OCI-LY1 (cell line): ENCODE results near the gene FOXJ2.

Source experiments
- H2AFZ ChIP-seq: fragments of 200-600 bp; sonication (generic), shearing (Covaris generic); 2 replicates; pipeline ENCODE4 v1.6.0; 2014; ENCODE audit warnings: antibody characterized with exemption, mild to moderate bottlenecking, low read length
- H3F3A ChIP-seq: fragments of 200-600 bp; sonication (generic), shearing (Covaris generic); 2 replicates; pipeline ENCODE4 v1.6.0; 2014; ENCODE audit warnings: mild to moderate bottlenecking, antibody characterized with exemption, low read length, moderate library complexity; ENCODE audit not compliant: insufficient read depth
- H3K27ac ChIP-seq: fragments of 200-600 bp; sonication (generic); 2 replicates; pipeline ENCODE4 v1.5.1; 2014; ENCODE audit warnings: low read length, mixed run types, mild to moderate bottlenecking, low read depth; ENCODE audit not compliant: poor library complexity, severe bottlenecking
- H3K27me3 ChIP-seq: fragments of 200-600 bp; sonication (generic); 2 replicates; pipeline ENCODE4 v1.6.0; 2014; ENCODE audit warnings: antibody characterized with exemption, mild to moderate bottlenecking, low read length, moderate library complexity; ENCODE audit not compliant: insufficient read depth
- H3K36me3 ChIP-seq: fragments of 200-600 bp; sonication (generic); 2 replicates; pipeline ENCODE4 v1.6.1; 2014; ENCODE audit warnings: mild to moderate bottlenecking, antibody characterized with exemption, low read length, moderate library complexity, mixed read lengths; ENCODE audit not compliant: insufficient read depth
- H3K4me1 ChIP-seq: fragments of 200-600 bp; sonication (generic); 2 replicates; pipeline ENCODE4 v1.5.1; 2014; ENCODE audit warnings: mild to moderate bottlenecking, low read length, moderate library complexity; ENCODE audit not compliant: insufficient read depth, severe bottlenecking
- H3K4me2 ChIP-seq: fragments of 200-600 bp; sonication (generic), shearing (Covaris generic); 2 replicates; pipeline ENCODE4 v1.6.1; 2014; ENCODE audit warnings: low read length
- H3K4me3 ChIP-seq: fragments of 200-600 bp; sonication (generic); 2 replicates; pipeline ENCODE4 v1.5.1; 2014; ENCODE audit warnings: low read length, low read depth, mild to moderate bottlenecking, mixed read lengths; ENCODE audit not compliant: poor library complexity, severe bottlenecking
- H3K79me2 ChIP-seq: fragments of 200-600 bp; shearing (Covaris generic); 2 replicates; pipeline ENCODE4 v1.6.1; 2016; ENCODE audit warnings: mixed run types, low read length, mixed read lengths; ENCODE audit not compliant: insufficient read depth
- H3K9ac ChIP-seq: fragments of 200-600 bp; sonication (generic), shearing (Covaris generic); 2 replicates; pipeline ENCODE4 v1.6.1; 2014; ENCODE audit warnings: mild to moderate bottlenecking, low read length, mixed read lengths
- H3K9me2 ChIP-seq: fragments of 200-600 bp; sonication (generic), shearing (Covaris generic); 2 replicates; pipeline ENCODE4 v1.6.1; 2014; ENCODE audit warnings: low read depth, mild to moderate bottlenecking, low read length, mixed read lengths
- H3K9me3 ChIP-seq: fragments of 200-600 bp; shearing (Covaris generic); 2 replicates; pipeline ENCODE4 v1.6.1; 2014; ENCODE audit warnings: low read length, mixed read lengths
- H4K20me1 ChIP-seq: fragments of 200-600 bp; sonication (generic), shearing (Covaris generic); 2 replicates; pipeline ENCODE4 v1.6.0; 2016; ENCODE audit warnings: mild to moderate bottlenecking, low read length; ENCODE audit not compliant: insufficient read depth
- EZH2 ChIP-seq: fragments of 200-600 bp; sonication (generic), shearing (Covaris generic); IDR thresholded peaks from 2 replicates; pipeline ENCODE4 v1.8.0; 2017; ENCODE audit warnings: borderline replicate concordance, mixed run types, mild to moderate bottlenecking, antibody characterized with exemption, low read length, moderate library complexity, mixed read lengths
- TF ChIP-seq, protein P1 (sequence below): fragments of 200-600 bp; sonication (generic), shearing (Covaris generic); IDR thresholded peaks from 2 replicates; pipeline ENCODE4 v1.5.1; 2017; ENCODE audit warnings: mild to moderate bottlenecking, antibody characterized with exemption, low read length, moderate library complexity, mixed read lengths

The FOXJ2 gene

DNA sequence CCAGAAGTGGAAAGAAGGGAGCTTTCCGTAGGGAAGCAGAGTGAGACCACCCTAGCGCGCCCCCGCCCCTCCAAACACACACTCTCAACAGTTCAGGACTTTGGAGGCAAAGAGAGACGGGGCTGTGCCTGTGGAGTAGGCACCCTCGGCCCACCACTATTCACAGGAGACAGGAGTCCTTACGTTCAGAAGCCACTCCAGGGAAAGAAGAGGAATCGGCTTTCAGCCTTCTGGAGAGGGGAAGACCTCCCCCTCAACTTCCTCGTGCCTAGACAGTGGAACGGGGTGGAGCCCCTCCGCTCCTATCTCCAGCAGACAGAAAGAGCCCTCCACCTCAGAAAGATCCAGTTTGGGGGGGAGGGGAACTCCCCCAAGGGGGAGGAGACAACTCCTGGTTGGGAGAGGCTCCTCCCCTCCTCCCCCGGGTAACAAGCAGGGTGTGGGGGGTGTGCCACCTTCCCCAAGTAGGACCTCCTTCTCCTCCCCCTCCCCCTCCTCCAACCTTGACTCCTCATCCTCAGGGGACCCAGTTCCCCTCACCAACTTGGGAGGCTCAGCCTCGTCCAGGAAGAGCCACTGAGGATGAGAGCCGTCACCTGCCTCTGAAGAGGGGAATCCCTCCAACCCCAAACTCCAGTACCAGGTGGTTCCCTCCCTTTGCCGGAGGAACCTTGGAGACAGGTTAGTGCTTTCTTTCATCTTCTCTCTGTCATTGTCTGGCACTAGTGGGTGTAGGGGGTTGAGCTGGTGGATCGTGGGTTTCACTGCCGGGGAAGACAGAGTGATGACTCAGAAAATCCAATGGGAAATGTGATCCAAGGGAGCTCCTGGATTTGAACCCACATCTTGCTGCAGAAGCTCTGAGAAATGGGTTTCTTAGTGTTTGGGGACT, 883 bp downstream of the FOXJ2 start:
- H3K4me1 ChIP-seq, result peaks cover 46% of the 10 kb centered on the region
- no peaks in the 10 kb centered on the region for H3K79me2 ChIP-seq
- H3K9me3 ChIP-seq, result no peaks in the 10 kb centered on the region
- no peaks in the 10 kb centered on the region for H3K9me2 ChIP-seq
- no peak overlapping the region for H2AFZ ChIP-seq
- no peaks in the 10 kb centered on the region for H4K20me1 ChIP-seq
- no peaks in the 10 kb centered on the region for H3F3A ChIP-seq
- H3K4me3 ChIP-seq, result peak overlapping the region; percentile 78
- H3K27me3 ChIP-seq, result no peaks in the 10 kb centered on the region
- no peak overlapping the region for H3K27ac ChIP-seq
- peak overlapping the region; percentile 83 for H3K4me2 ChIP-seq
- no peaks in the 10 kb centered on the region for H3K36me3 ChIP-seq
- peak overlapping the region; percentile 74 for H3K9ac ChIP-seq
- TF ChIP-seq, protein P1, sequence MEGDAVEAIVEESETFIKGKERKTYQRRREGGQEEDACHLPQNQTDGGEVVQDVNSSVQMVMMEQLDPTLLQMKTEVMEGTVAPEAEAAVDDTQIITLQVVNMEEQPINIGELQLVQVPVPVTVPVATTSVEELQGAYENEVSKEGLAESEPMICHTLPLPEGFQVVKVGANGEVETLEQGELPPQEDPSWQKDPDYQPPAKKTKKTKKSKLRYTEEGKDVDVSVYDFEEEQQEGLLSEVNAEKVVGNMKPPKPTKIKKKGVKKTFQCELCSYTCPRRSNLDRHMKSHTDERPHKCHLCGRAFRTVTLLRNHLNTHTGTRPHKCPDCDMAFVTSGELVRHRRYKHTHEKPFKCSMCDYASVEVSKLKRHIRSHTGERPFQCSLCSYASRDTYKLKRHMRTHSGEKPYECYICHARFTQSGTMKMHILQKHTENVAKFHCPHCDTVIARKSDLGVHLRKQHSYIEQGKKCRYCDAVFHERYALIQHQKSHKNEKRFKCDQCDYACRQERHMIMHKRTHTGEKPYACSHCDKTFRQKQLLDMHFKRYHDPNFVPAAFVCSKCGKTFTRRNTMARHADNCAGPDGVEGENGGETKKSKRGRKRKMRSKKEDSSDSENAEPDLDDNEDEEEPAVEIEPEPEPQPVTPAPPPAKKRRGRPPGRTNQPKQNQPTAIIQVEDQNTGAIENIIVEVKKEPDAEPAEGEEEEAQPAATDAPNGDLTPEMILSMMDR, result no peak
- no peak for TF ChIP-seq EZH2

GRCh38 chr12:8034802-8035201, 2.3 kb downstream of the FOXJ2 start:
- H4K20me1 ChIP-seq, result no peaks in the 10 kb centered on the region
- no peaks in the 10 kb centered on the region for H3K9me2 ChIP-seq
- no peak overlapping the region; the same call in 1 of the 2 replicates for H3K9ac ChIP-seq
- no peaks in the 10 kb centered on the region for H3K9me3 ChIP-seq
- H3K4me3 ChIP-seq, result peak overlapping the region; percentile 78
- no peaks in the 10 kb centered on the region for H3F3A ChIP-seq
- TF ChIP-seq EZH2, result no peak
- TF ChIP-seq, protein P1, result no peak
- H3K36me3 ChIP-seq, result no peaks in the 10 kb centered on the region
- no peak overlapping the region for H2AFZ ChIP-seq
- H3K27ac ChIP-seq, result peak overlapping the region; percentile 14
- H3K4me2 ChIP-seq, result peak overlapping the region; percentile 83; the same call in 1 of the 2 replicates
- H3K27me3 ChIP-seq, result no peaks in the 10 kb centered on the region
- H3K4me1 ChIP-seq, result peaks cover 56% of the 10 kb centered on the region
- no peaks in the 10 kb centered on the region for H3K79me2 ChIP-seq

DNA sequence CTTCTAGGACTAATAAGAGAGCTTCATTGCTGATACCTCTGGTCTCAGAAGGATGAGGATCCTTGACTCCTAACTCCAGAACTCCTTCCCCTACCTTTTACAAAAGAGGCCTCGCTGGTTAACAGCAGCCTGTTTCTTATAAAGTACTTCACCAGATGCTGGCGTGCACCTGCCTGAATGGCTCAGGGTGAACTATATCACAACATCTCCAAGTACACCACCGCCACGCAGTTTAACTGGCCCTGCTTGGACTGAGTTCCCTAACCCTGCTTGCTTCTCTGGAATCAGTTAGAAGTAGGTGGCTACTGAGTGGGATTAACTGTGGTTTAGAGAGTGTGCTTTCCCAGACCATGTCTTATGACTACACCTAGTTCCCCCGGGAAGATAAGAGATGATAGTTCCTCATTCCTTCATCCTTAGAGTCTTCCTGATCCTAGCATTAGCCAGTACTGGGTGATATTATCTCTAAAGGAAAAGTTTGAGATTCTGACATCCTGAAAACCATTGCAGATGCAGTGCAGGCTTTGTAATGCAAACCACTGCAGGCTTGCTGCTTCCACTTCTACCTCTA, 3.0 kb downstream of the FOXJ2 start:
- Histone ChIP-seq H4K20me1 (no peaks in the 10 kb centered on the region), H3K4me1 (peaks cover 56% of the 10 kb centered on the region), H3K27ac (no peak overlapping the region)

More for the DNA sequence above, 3.0 kb downstream of the FOXJ2 start:
- Histone ChIP-seq H3K27me3 (no peaks in the 10 kb centered on the region), H3K4me3 (no peak overlapping the region), H2AFZ (no peak overlapping the region), H3K9me2 (no peaks in the 10 kb centered on the region), H3K36me3 (no peaks in the 10 kb centered on the region), H3K9me3 (no peaks in the 10 kb centered on the region), H3F3A (no peaks in the 10 kb centered on the region), H3K9ac (no peak overlapping the region), H3K4me2 (no peak overlapping the region), H3K79me2 (no peaks in the 10 kb centered on the region)
- TF ChIP-seq, protein P1, result no peak
- TF ChIP-seq EZH2, result no peak
